ENCODE results near the gene CHPT1. TPM values are rescaled to one million over a fixed set of nuclear protein-coding genes. Genes with fewer than 3 reads are reported as not detected.

Gene CHPT1
- polyA plus RNA-seq, 1 donor from 2014 or later: 50.9 TPM

DNA sequence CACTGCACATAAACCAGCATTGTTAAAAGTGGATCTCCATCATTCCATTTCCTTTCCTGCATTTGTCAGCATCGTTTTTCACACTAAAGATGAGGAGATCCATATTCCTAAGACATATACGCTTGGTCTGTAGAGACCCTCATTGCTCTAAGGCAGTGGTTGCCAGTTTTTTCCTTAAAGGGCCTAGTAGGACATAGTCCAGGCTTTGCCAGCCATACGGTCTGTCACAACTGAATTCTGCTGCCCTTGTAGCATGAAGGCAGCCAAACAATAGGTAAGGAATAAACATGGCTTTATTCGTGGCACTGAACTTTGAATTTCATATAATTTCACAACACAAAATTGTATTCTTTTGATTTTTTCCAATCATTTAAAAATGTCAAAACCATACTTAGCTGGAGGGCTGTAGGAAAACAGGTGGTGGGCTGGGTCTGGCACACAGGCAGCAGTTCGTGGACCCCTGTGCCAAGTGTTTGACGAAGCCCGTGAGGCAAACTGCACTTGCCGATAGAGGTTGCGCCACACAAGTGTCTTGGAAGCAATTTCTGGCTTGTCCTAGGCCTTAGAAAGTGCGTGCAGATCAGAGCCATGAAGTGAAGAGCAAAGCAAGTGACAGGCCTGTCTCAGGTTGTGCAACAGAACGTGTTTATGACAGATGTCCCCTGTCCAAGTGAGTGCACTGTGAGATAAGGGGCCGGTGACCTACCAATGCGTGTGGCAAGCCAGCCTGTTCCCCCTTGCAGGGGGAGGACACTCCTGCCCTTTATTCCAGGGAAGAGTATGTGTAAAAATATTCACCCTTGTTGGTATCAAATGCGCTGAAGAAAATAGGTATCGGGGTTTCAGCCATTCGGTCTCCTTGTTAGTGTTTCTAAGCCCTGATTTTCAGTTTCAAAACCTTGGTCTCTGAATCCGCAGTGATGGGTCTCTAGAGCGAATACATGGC lies 916 bp upstream of the CHPT1 start:
- Mint-ChIP-seq H3K4me1 (peaks cover 39 to 44% (median 41%) of the 10 kb centered on the region in 3 donors), H3K4me3 (peak overlapping the region; percentile 95 to 99 (median 97)), H3K27ac (peak overlapping the region; percentile 97 to 99 (median 99)), H3K27me3 (no peaks in the 10 kb centered on the region), H3K36me3 (peaks cover 2% of the 10 kb centered on the region), H3K9me3 (no peaks in the 10 kb centered on the region)

GRCh38 chr12:101697930-101698799 lies 725 bp downstream of the CHPT1 start:
- H3K27ac Mint-ChIP-seq: peak overlapping the region; percentile 97 to 99 (median 98)
- no peaks in the 10 kb centered on the region for H3K27me3 Mint-ChIP-seq

DNA sequence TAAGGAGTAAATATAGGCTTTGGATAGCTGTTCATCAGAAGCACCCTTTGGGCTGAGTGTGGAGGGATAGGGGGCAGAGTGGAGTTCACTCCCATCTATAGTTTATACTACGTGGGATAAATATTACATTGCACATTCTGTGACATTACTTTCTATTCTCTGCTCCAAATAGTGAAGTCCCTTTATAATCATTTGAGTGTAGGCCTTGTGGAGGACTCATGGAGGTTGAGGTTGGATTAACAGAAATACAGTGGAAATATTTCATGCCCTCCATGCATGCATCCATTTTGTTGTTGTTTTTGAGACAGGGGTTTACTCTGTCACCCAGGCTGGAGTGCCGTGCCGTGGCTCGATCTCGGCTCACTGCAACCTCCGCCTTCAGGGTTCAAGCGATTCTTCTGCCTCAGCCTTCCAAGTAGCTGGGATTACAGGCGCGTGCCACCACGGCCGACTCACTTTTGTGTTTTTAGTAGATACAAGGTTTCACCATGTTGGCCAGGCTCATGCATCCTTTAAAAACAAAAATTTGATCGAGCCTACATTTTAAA lies 1.4 kb downstream of the CHPT1 start:
- Mint-ChIP-seq H3K36me3 (peaks cover 2% of the 10 kb centered on the region), H3K4me1 (peaks cover 54 to 58% (median 58%) of the 10 kb centered on the region in 3 donors), H3K9me3 (no peaks in the 10 kb centered on the region), H3K27me3 (no peaks in the 10 kb centered on the region), H3K4me3 (peak overlapping the region; percentile 96 to 100 (median 97)), H3K27ac (peak overlapping the region; percentile 97 to 99 (median 98))

More at GRCh38 chr12:101697930-101698799, 725 bp downstream of the CHPT1 start:
- Mint-ChIP-seq H3K4me1 (peaks cover 48 to 55% (median 53%) of the 10 kb centered on the region in 3 donors), H3K36me3 (peaks cover 2% of the 10 kb centered on the region), H3K9me3 (no peaks in the 10 kb centered on the region), H3K4me3 (peak overlapping the region; percentile 96 to 100 (median 97))

- Mint-ChIP-seq H3K36me3 (peaks cover 2% of the 10 kb centered on the region), H3K27me3 (no peaks in the 10 kb centered on the region), H3K4me1 (peaks cover 53 to 59% (median 55%) of the 10 kb centered on the region in 3 donors), H3K9me3 (no peaks in the 10 kb centered on the region), H3K27ac (peak overlapping the region in 1 of 3 donors; percentile 61), H3K4me3 (peak overlapping the region in 3 of 4 donors; percentile 67 to 80 (median 77))
These were observed 2.9 kb downstream of the CHPT1 start for GRCh38 chr12:101700299-101700820.

- Mint-ChIP-seq H3K4me3 (no peak overlapping the region), H3K36me3 (peaks cover 2% of the 10 kb centered on the region), H3K9me3 (no peaks in the 10 kb centered on the region), H3K27ac (peak overlapping the region in 1 of 3 donors; percentile 28), H3K27me3 (peaks cover 2% of the 10 kb centered on the region), H3K4me1 (peaks cover 53 to 63% (median 55%) of the 10 kb centered on the region in 3 donors)
These were observed 6.0 kb downstream of the CHPT1 start for GRCh38 chr12:101703487-101703886.

DNA sequence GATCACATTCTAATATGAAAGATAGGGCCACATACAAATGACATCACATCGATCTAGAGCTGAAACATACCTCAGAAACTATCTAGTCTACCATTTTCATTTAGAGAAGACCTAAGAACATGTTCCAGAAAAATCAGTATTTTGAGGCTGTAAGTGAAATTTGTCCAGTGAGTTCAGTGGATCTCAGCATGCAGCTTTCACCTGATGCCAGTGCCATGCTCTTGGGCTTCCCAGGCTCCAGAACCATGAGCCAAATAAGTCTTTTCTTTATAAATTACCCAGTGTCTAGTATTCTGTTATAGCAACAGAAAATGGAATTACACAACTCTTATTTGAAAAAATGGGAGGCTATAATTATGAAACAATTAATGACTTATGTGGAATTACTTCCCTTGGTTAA lies 9.0 kb downstream of the CHPT1 start:
- Mint-ChIP-seq H3K4me1 (peaks cover 44 to 49% (median 44%) of the 10 kb centered on the region in 3 donors), H3K27me3 (peaks cover 2% of the 10 kb centered on the region), H3K27ac (no peak overlapping the region), H3K9me3 (no peaks in the 10 kb centered on the region), H3K4me3 (no peak overlapping the region), H3K36me3 (no peaks in the 10 kb centered on the region)

DNA sequence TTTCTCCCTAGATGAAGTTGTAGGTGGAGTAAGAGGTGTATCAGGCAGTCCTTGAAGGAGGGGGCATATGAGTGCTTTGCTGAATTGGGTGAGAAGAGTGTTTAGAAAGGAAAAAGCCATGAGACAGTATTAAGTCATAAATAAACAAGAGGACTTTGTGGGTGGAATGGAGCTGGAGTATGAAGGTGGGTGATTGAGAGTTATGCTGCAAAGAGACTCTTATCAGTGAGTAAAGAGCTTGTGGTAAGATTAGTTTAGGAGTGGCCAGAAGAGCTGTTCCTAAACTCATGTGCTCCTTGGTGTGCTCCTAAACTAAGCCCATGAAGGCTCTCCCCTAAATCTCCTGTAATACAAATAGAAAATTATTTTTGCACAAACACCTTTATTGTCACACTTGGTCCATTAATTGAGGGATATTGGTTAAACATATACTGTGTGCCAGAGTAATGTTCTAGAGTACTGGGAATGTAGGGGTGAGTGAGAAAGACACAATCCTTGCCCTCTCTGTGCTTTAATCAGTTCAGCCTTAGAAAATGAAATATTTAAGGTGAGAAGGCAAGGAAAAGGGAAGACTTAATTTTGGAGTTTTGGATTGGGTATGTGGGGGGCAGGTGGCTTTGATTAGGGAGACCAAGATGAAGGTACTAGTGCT lies 9.8 kb downstream of the CHPT1 start:
- Mint-ChIP-seq H3K27me3 (peaks cover 2% of the 10 kb centered on the region), H3K27ac (peak overlapping the region in 1 of 3 donors; percentile 67), H3K4me1 (peaks cover 38 to 43% (median 38%) of the 10 kb centered on the region in 3 donors), H3K4me3 (peak overlapping the region in 1 of 4 donors; percentile 2), H3K9me3 (no peaks in the 10 kb centered on the region), H3K36me3 (no peaks in the 10 kb centered on the region)

DNA sequence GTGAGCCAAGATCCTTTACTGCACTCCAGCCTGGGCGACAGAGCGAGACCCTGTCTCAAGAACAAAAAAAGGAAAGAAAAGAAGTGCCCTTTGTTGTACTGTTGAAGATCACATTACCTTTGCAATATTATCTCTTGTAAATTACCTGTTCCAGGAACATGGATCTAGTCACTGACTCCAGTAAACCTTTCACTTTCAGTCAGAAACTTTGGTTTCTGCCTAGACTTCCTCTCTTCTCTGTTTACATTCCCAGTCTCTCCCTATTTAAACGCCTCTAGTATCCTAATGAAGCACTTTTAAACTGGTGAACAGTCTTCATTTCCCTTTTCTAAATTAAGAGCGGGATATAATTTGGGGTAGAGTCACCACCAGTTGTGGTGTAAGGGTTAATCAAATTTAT lies 12.8 kb downstream of the CHPT1 start:
- H3K27ac Mint-ChIP-seq: peak overlapping the region in 2 of 3 donors; percentile 21 to 74
- H3K4me1 Mint-ChIP-seq: peaks cover 38 to 47% (median 45%) of the 10 kb centered on the region in 3 donors
- H3K9me3 Mint-ChIP-seq: no peaks in the 10 kb centered on the region
- peaks cover 2% of the 10 kb centered on the region for H3K27me3 Mint-ChIP-seq
- no peak overlapping the region for H3K4me3 Mint-ChIP-seq
- no peaks in the 10 kb centered on the region for H3K36me3 Mint-ChIP-seq

DNA sequence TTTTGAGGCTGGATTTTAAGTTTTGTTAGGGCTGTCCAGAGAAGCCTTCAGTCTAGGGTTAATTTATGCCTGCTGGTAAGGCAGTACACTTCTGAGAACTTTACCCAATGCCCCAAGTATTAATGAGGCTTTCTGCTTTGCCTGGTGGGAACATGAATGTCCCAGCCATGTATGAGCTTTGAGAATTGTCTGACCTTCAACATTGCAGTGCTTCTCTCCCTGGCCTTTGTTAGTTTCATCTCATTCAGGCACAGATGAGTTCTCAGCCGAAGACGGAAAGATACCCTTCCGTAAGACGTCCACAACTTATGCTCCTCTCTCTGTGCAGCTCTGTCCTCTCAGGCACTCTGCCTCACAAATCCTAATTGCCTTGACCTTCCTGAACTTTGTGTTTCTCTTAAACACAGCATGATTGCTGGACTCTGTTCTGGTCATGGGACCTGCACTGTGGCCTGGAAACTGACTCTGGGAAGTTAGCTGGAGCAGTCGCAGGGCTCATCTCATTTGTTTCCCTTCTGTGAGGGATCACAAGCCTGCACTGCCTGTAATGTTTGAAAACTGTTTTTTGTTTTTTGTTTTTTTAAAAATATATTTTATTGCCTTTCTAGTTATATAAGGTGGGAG lies 15.7 kb downstream of the CHPT1 start:
- no peak overlapping the region for H3K27ac Mint-ChIP-seq

GRCh38 chr12:101713930-101714329 lies 16.5 kb downstream of the CHPT1 start:
- Mint-ChIP-seq H3K27me3 (no peaks in the 10 kb centered on the region), H3K36me3 (peaks cover 6% of the 10 kb centered on the region), H3K4me3 (no peak overlapping the region), H3K4me1 (peaks cover 29 to 40% (median 37%) of the 10 kb centered on the region in 3 donors), H3K27ac (no peak overlapping the region), H3K9me3 (no peaks in the 10 kb centered on the region)

More for the DNA sequence above, 15.7 kb downstream of the CHPT1 start:
- H3K4me1 Mint-ChIP-seq: peaks cover 26 to 38% (median 37%) of the 10 kb centered on the region in 3 donors
- H3K27me3 Mint-ChIP-seq: no peaks in the 10 kb centered on the region
- H3K36me3 Mint-ChIP-seq: peaks cover 6% of the 10 kb centered on the region
- H3K4me3 Mint-ChIP-seq: no peak overlapping the region
- H3K9me3 Mint-ChIP-seq: no peaks in the 10 kb centered on the region

DNA sequence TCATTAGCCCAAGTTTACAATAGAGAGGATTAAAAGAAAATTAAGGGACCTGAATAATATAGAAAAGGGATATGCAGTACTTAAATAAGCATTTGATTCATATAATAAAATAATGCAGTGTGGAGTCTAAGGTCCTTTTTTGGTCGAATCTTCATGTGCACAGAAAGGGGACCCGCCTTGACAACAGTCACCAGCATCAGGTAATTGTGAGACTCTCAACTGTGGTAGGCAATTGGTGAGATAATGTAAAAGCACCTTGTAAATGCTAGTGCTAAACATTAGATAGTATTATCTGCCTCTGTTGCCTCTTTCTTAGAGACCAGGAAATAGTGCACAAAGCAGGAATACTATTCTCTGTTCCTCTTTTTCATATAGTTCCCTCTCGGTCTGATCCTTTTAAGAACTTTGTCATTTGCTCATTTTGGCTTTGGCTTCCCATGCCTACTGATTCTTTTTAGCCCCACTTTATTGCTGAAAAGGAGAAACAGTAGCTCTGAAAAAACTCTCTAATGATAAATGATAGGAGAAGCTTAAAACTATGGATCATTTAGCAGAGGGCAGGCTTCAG lies 17.5 kb downstream of the CHPT1 start:
- Mint-ChIP-seq H3K27ac (peak overlapping the region in 1 of 3 donors; percentile 49), H3K9me3 (no peaks in the 10 kb centered on the region), H3K27me3 (no peaks in the 10 kb centered on the region), H3K36me3 (peaks cover 6% of the 10 kb centered on the region), H3K4me1 (peaks cover 26 to 39% (median 34%) of the 10 kb centered on the region in 3 donors), H3K4me3 (no peak overlapping the region)

- Mint-ChIP-seq H3K36me3 (peaks cover 6% of the 10 kb centered on the region), H3K4me1 (peaks cover 8 to 14% (median 14%) of the 10 kb centered on the region in 3 donors), H3K9me3 (no peaks in the 10 kb centered on the region), H3K4me3 (no peak overlapping the region), H3K27me3 (no peaks in the 10 kb centered on the region), H3K27ac (no peak overlapping the region)
These were observed 22.1 kb downstream of the CHPT1 start for GRCh38 chr12:101719566-101719965.

GRCh38 chr12:101720118-101720517 lies 22.7 kb downstream of the CHPT1 start:
- Mint-ChIP-seq H3K4me1 (peaks cover 7 to 11% (median 9%) of the 10 kb centered on the region in 3 donors), H3K36me3 (peaks cover 6% of the 10 kb centered on the region), H3K9me3 (no peaks in the 10 kb centered on the region), H3K4me3 (no peak overlapping the region), H3K27ac (no peak overlapping the region), H3K27me3 (no peaks in the 10 kb centered on the region)
